Smooth muscle cell (in vitro differentiated cells): Measurements from ENCODE around the gene SPG7. TPM values are rescaled to one million over a fixed set of nuclear protein-coding genes. Genes with fewer than 3 reads are reported as not detected.
A peak's percentile ranks its signal among the peaks of the same experiment; 100 is the strongest.

Experiments used
- DNase-seq: peaks from one replicate; lab custom pipeline; 2025; ENCODE audit not compliant: unreplicated experiment; lab: John Stamatoyannopoulos, UW
- H2AFZ ChIP-seq: fragments of 200-600 bp; sonication (generic); 2 replicates; pipeline ENCODE4 v1.6.0; 2016; ENCODE audit warnings: antibody characterized with exemption, low read depth, mild to moderate bottlenecking
- H3F3A ChIP-seq: fragments of 200-600 bp; sonication (generic); 2 replicates; pipeline ENCODE4 v1.6.0; 2017; ENCODE audit warnings: antibody characterized with exemption, low read depth
- H3K27ac ChIP-seq: fragments of 200-600 bp; sonication (generic); 2 replicates; pipeline ENCODE4 v1.5.1; 2016; ENCODE audit warnings: low read depth, mild to moderate bottlenecking
- H3K27me3 ChIP-seq: fragments of 200-600 bp; sonication (generic); 2 replicates; pipeline ENCODE4 v1.6.1; 2016; ENCODE audit warnings: low read depth, mild to moderate bottlenecking
- H3K36me3 ChIP-seq: fragments of 200-600 bp; sonication (generic); 2 replicates; pipeline ENCODE4 v1.5.1; 2016; ENCODE audit warnings: low read depth
- H3K4me1 ChIP-seq: fragments of 200-600 bp; sonication (generic); 2 replicates; pipeline ENCODE4 v1.5.1; 2016; ENCODE audit warnings: low read depth
- H3K4me2 ChIP-seq: fragments of 200-600 bp; sonication (generic); 2 replicates; pipeline ENCODE4 v1.6.0; 2016; ENCODE audit warnings: mild to moderate bottlenecking
- H3K4me3 ChIP-seq: fragments of 200-600 bp; sonication (generic); 2 replicates; pipeline ENCODE4 v1.5.1; 2016; ENCODE audit warnings: mild to moderate bottlenecking
- H3K79me2 ChIP-seq: fragments of 200-600 bp; sonication (generic); 2 replicates; pipeline ENCODE4 v1.6.0; 2016; ENCODE audit warnings: low read depth, mild to moderate bottlenecking
- H3K9ac ChIP-seq: fragments of 200-600 bp; sonication (generic); 2 replicates; pipeline ENCODE4 v1.6.0; 2016; ENCODE audit warnings: low read depth
- H3K9me3 ChIP-seq: fragments of 200-600 bp; sonication (generic); replicated peaks from 2 replicates; pipeline ENCODE4 v1.5.1; 2016; ENCODE audit warnings: low read depth
- H4K20me1 ChIP-seq: fragments of 200-600 bp; sonication (generic); 2 replicates; pipeline ENCODE4 v1.6.0; 2016; ENCODE audit warnings: low read depth
- CTCF ChIP-seq: fragments of 200-600 bp; sonication (generic); IDR thresholded peaks from 2 replicates; pipeline ENCODE4 v1.5.1; 2017; ENCODE audit warnings: borderline replicate concordance, mild to moderate bottlenecking, antibody characterized with exemption; ENCODE audit not compliant: insufficient read depth, poor library complexity, severe bottlenecking
- WGBS: methylation state at CpG from one replicate; pipeline ENCODE4 v1.1.7; 2016; ENCODE audit warnings: low lambda C conversion rate; 5-methylcytosine and 5-hydroxymethylcytosine counted together
- polyA plus RNA-seq: library from polyadenylated mRNA; unstranded; fragments of >200 nt; fragmentation: Nextera tagmentation; extraction: Ambion mirVana; gene quantifications from 2 replicates; pipeline ENCODE4 v1.2.1, GENCODE V29; 2016
- total RNA-seq: library from RNA; depleted of rRNA; stranded (reverse); fragments of >200 nt; gene quantifications from 2 replicates; pipeline ENCODE4 v1.2.3, GENCODE V29; 2014

Gene SPG7
- total and polyA plus RNA-seq, 2 experiments from 2014 or later, result 49.3 to 61.4 TPM

DNA sequence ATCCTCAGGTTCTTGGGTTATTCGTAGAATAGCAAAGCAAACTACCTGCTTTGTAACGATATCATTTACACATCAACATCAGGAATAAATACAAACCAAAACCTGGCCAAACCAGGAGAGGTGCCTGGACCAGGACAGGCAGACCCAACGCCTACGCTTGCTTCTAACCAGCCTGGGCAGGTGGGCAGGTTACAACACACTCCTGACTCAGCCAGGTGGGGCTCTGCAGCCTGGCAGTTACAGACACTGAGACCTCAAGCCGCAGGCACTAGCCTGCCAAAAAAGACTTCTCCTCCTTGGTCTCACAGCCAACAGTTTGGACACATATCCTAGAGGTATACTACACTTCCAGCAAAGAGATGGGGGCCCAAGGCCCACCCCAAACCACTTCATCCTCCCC, 31.8 kb upstream of the SPG7 start:
- Histone ChIP-seq H3K9me3 (no peaks in the 10 kb centered on the region), H3K4me1 (peaks cover 18% of the 10 kb centered on the region), H3K4me3 (no peak overlapping the region), H3K36me3 (no peaks in the 10 kb centered on the region), H3F3A (peaks cover 13% of the 10 kb centered on the region), H3K79me2 (peaks cover 100% of the 10 kb centered on the region), H3K27ac (peak overlapping the region; percentile 89), H2AFZ (no peak overlapping the region), H4K20me1 (peaks cover 100% of the 10 kb centered on the region), H3K4me2 (no peak overlapping the region), H3K9ac (peak overlapping the region; percentile 29), H3K27me3 (no peaks in the 10 kb centered on the region)
- WGBS, result 75% methylated on average over 5 of the region's 5 CpGs
- DNase-seq, result no peak
- no peak for TF ChIP-seq CTCF

- Histone ChIP-seq H3K36me3 (no peaks in the 10 kb centered on the region), H3K27me3 (no peaks in the 10 kb centered on the region), H3K9ac (no peak overlapping the region), H3K4me2 (no peak overlapping the region), H3K4me1 (peaks cover 22% of the 10 kb centered on the region), H4K20me1 (peaks cover 100% of the 10 kb centered on the region), H2AFZ (no peak overlapping the region), H3K4me3 (no peak overlapping the region), H3K9me3 (no peaks in the 10 kb centered on the region), H3K79me2 (peaks cover 100% of the 10 kb centered on the region), H3K27ac (peak overlapping the region; percentile 89), H3F3A (peaks cover 13% of the 10 kb centered on the region)
- WGBS, result 85% methylated on average over 10 of the region's 10 CpGs
- DNase-seq, result no peak
- no peak for TF ChIP-seq CTCF
Measured at GRCh38 chr16:89476811-89477261, 31.4 kb upstream of the SPG7 start.

DNA sequence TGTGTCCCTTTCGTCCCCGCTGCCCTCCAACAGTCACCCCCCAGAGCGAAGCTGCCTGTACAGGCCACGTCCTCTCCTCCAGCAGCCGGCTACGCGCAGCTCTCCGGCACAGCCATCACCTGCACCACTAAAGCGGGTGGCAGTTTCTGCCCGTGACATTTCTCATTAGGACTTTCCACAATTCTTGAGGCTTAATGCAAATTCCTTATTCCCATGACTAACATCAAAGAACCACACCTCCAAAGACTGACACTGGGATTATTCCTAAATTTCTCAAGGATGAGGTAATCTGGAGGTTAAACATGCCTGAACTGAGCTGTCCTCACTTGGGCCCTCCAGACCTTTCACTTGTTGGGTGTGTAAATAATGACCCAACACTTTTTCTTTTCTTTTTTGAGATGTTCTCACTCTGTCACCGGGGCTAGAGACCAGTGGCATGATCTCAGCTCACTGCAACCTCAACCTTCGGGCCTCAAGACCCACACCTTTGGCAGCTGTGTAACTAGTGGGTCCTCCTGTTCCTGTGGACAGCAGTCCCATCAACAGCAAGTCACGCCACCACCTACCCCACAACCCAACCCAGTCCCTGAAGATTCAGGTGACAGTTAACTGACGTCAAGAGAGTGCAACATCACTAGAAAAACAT, 29.5 kb upstream of the SPG7 start:
- Histone ChIP-seq H3K79me2 (peaks cover 100% of the 10 kb centered on the region), H4K20me1 (peaks cover 100% of the 10 kb centered on the region), H3K27me3 (no peaks in the 10 kb centered on the region), H3K4me1 (peaks cover 22% of the 10 kb centered on the region), H3K36me3 (no peaks in the 10 kb centered on the region), H3K9me3 (no peaks in the 10 kb centered on the region), H3K9ac (peak overlapping the region; percentile 52), H3K27ac (peak overlapping the region; percentile 89), H3K4me3 (no peak overlapping the region), H2AFZ (no peak overlapping the region), H3K4me2 (peak overlapping the region; percentile 52), H3F3A (peaks cover 16% of the 10 kb centered on the region)
- DNase-seq, result no peak
- no peak for TF ChIP-seq CTCF
- 57% methylated on average over 14 of the region's 14 CpGs for WGBS
